NCI-H146 (cell line): ENCODE results near the gene PPM1M.
"Not testable (repeated sequence)": the region's sequence is repeated elsewhere in the genome, so short reads cannot be mapped to it uniquely, and the experiment has no call there.

Experiments used
- DNase-seq: peaks from one replicate; lab custom pipeline; 2025; lab: John Stamatoyannopoulos, UW

The PPM1M gene

GRCh38 chr3:52277071-52277964 lies 31.8 kb downstream of the PPM1M start:
- DNase-seq: peak; percentile 41

DNA sequence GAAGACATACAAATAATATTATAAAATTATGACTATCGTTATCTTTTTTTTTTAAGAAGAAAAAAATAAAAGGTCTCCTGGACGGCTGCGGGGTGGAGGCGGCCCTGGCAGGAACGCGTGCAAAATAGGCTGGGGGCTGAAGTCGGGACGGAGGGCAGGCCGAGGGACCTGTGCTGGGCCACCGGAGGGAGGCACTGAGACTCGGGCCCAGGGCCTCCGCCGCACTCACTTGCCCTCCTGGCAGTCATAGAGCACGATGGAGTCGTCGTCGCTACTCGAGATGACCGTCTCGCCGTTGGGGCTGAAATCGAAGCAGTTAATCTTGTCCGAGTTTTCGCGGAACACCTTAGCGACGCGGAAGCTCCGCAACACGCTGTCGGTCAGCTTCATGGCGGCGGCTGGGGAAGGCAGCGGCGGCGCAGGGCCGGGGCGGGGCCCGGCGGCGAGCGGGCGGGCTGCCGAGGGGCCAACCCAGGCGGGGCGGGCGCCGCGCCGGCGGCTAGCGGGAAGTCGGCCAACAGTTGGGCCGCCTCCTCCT lies 32.5 kb downstream of the PPM1M start:
- peak; percentile 39 for DNase-seq

DNA sequence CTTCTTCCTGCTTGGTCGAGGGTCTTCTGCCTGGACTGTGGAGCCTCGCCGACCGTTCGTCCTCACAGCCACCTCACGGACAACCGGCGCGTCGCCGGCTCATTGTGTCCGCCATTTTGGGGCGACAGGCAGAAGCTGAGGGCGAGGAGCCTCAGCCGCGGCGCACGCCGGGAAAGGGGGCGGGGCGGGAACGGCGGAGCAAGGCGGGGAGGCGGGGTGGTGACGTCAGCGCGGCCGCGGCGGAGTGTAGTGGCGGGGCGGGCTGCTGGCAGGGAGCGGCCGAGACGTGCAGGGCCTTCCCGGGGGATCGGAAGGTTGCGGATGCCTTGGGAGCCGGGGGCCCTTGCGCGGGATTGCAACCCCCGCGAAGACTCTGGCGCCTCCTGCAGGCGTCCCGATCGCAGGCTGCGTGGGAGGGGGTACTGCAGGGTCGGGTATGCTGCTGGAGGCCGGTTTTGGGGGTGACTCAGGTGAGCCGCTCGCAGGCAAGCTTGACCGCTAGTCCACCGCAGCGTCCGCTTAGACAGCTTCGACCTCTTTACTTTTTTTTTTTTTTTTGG lies 33.0 kb downstream of the PPM1M start, which contains the start of gene WDR82:
TSS of gene WDR82 (minus strand) at position 140 of the 560 bp plus-strand sequence. CDS start 288 bp downstream, outside the sequence.
- peak; percentile 90 for DNase-seq

- no peak for DNase-seq
Measured at GRCh38 chr3:52279596-52279995, 34.0 kb downstream of the PPM1M start.

- peak; percentile 61 for DNase-seq
Measured at GRCh38 chr3:52280050-52280461, 34.5 kb downstream of the PPM1M start.

DNA sequence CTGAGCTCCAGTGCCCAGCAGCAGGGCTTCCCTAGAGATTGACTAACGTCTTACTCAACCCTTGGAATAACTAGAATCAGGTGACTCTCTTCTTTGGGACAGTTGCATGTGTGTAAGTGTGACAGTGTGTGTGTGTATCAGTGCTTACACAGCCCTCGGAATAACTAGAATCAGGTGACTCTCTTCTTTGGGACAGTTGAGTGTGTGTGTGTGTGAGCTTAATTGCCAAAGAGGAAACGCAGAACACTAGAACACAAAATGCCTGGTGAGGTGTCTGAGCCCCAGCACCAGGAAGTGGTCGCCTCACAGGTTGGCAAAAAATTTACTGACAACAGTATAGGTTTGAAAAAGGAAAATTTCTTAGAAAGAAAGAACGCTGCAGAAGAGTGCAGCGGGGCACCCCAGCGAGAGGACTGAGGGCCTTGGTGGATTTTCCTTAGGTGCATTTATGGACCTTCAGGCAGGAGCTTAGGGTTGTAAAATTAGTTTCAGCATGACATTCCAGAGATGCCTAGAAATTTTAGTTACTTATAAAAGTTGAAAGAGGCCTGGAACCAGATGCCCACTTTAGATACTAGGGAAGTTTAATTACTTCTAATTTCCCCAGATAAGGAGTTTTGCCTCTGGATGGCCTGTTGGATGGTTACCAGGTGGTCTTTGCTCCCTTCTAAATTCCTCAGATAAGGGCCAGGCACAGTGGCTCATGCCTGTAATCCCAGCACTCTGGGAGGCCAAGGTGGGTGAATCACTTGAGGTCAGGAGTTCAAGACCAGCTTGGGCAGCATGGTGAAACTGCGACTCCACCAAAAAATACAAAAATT lies 36.6 kb downstream of the PPM1M start:
- DNase-seq: no peak

GRCh38 chr3:52283306-52283705 lies 37.7 kb downstream of the PPM1M start:
- no peak for DNase-seq

- not testable (repeated sequence) for DNase-seq
Measured at GRCh38 chr3:52284051-52284450, 38.5 kb downstream of the PPM1M start.

DNA sequence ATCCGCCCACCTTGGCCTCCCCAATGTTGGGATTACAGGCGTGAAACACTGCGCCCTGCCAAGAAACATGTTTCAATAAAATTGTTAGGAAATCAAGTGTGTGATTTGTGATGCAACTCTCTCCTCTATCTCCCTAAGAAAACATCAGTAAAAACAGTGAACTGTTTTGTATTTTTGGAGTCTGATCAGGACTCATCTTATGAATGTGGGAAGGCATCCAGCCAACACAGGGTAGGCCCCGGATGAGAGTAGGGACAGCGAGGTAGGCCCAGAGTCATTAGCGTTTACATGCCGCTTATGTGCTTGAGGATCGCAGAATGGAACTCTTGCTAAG lies 41.2 kb downstream of the PPM1M start:
- no peak for DNase-seq

GRCh38 chr3:52288674-52289073 lies 43.1 kb downstream of the PPM1M start:
- DNase-seq: no peak

DNA sequence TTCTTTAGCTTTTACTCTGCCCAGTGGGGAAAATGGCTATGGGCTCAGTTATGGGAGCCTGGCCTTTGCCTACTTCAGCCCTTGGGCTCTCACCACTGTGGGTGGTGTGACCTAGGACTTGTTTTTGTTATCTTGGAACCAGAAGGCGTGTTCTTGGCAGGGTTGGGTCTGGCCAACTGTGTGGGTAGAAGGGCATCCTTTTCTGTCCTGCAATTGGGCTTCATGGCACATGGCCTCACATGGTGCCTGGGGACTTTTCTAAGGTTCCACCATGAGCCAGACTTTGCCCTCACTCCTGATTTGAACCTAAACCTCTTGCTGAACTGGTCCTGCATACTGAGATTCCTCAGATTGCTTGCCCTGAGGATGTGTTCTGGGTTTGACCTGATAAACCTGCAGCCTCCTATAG lies 43.8 kb downstream of the PPM1M start:
- no peak for DNase-seq

GRCh38 chr3:52289747-52290595 lies 44.4 kb downstream of the PPM1M start:
- DNase-seq: no peak

GRCh38 chr3:52290596-52291507 lies 45.3 kb downstream of the PPM1M start:
- no peak for DNase-seq

DNA sequence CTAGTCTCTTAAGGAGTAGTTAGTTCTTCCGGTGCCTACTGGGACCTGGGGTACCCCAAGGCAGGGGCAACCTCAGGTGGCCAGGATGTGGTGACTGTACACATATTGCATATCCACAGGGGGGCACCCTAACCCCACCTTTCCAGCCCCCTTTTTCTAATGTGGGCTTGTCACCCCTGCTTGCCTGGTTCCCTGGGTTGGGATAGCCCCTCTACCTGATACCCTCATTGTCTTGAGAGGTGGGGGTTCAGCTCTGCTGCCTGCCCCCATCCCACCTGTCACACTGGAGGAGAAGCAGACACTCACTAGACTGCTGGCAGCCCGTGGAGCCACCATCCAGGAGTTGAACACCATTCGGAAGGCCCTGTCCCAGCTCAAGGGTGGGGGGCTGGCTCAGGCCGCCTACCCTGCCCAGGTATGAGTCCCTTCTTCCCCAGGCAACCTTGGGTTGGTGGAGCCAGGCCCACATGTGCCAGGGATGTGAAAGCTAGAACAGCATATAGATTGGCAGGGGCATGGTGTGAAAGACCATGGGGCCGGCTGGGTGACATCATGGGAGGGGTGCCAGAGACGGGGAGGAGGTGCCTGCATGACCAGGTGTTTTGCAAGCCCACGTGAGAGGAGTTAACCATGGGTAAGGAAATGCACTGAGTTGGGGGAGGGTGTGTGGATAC lies 46.1 kb downstream of the PPM1M start:
- DNase-seq: peak; percentile 25

DNA sequence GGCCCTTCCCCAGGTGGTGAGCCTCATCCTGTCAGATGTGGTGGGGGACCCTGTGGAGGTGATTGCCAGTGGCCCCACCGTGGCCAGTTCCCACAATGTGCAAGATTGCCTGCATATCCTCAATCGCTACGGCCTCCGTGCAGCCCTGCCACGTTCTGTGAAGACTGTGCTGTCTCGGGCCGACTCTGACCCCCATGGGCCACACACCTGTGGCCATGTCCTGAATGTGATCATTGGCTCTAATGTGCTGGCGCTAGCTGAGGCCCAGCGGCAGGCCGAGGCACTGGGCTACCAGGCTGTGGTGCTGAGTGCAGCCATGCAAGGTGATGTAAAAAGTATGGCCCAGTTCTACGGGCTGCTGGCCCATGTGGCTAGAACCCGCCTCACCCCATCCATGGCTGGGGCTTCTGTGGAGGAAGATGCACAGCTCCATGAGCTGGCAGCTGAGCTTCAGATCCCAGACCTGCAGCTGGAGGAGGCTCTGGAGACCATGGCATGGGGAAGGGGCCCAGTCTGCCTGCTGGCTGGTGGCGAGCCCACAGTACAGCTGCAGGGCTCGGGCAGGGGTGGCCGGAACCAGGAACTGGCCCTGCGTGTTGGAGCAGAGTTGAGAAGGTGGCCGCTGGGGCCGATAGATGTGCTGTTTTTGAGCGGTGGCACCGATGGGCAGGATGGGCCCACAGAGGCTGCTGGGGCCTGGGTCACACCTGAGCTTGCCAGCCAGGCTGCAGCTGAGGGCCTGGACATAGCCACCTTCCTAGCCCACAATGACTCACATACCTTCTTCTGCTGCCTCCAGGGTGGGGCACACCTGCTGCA lies 46.9 kb downstream of the PPM1M start:
- DNase-seq: no peak

GRCh38 chr3:52293491-52294319 lies 48.1 kb downstream of the PPM1M start:
- DNase-seq: no peak

GRCh38 chr3:52294320-52295150 lies 49.0 kb downstream of the PPM1M start:
- DNase-seq: no peak
